CD1c-positive myeloid dendritic cell (primary cell): ENCODE data around the gene GSG1L.

ENCODE experiments used
- DNase-seq: peaks from one replicate; pipeline ENCODE4 v3.0.0-alpha.2; 2016; ENCODE audit errors: extremely low spot score

The GSG1L gene

GRCh38 chr16:27820646-27821345 lies 242.7 kb downstream of the GSG1L start:
- no peak for DNase-seq

- no peak for DNase-seq
These were observed 243.5 kb downstream of the GSG1L start for GRCh38 chr16:27819881-27820610.

DNA sequence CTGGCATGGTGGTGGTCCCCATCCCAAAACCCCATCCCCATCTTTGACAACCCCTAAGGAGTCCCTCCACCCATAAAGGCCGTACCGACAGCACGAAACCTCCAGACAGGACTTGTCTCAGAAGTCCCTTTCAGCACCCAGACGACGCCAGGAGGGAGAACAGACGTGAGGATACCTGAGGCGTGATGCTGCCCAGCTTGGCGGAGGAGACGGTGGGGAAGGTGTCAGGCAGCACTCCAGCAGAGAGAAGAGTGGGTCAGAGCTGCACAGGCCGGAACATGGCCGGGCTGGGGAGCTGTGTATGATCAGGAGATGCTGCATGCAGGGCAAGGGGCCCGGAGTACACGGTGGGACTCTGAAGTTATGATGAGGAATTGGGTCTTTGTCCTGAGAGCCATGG lies 244.2 kb downstream of the GSG1L start:
- DNase-seq: no peak

DNA sequence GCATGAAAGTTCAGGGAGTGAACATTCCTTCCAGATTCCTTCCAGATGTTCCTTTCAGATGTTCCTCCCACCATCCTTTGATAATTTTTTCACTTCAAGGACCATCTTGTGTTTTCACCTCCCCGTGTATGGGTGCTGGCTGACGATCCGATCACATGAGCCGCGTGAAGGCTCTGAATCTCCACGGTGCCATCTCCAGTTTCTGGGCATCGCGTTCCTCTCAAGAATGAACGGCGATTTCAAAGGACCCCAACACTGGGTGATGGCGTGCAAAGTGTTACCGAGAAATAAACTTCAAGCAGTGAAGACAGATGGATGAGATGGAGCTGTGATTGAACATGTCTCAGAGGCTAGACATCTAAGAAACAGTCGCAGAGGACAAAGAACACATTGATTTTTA lies 245.3 kb downstream of the GSG1L start:
- no peak for DNase-seq

DNA sequence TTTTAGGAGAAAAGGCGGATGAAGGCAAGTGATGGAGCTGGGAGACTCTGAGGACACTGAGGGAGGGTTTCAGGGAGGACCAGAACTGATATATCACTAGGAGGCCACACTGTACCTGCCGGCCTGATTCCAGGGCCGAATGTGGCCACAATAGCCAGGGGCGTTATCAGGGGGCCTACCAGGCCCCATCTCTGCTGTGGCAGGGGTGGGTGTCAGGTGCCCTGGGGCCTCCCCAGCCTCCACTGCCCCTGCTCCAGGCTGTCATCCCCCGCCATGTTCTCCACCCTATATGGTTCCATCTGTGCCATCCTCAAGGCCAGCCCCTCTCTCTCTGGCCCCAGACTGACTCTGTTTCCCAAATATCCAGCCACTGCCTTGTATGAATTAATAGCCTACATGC lies 246.5 kb downstream of the GSG1L start:
- DNase-seq: no peak

- no peak for DNase-seq
These were observed 247.0 kb downstream of the GSG1L start for GRCh38 chr16:27816561-27816960.

GRCh38 chr16:27813591-27813990 lies 249.9 kb downstream of the GSG1L start:
- DNase-seq: no peak

DNA sequence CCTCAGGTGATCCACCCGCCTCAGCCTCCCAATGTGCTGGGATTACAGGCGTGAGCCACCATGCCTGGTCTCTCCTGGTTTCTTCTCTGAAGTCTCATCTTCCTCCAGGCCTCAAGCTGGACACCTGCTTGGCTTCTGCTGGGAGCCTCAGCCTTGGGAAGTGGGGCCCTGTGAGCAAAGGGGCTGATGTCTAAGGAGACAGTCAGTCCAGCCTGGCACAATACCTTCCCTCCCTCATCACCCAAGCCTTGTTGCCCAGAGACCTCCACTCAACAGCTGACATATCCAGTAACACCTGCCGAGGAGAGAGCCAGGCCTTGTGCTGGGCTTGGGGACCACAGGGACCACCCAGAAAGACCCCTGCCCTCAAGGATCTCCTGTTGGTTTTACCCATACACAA lies 251.6 kb downstream of the GSG1L start:
- no peak for DNase-seq

DNA sequence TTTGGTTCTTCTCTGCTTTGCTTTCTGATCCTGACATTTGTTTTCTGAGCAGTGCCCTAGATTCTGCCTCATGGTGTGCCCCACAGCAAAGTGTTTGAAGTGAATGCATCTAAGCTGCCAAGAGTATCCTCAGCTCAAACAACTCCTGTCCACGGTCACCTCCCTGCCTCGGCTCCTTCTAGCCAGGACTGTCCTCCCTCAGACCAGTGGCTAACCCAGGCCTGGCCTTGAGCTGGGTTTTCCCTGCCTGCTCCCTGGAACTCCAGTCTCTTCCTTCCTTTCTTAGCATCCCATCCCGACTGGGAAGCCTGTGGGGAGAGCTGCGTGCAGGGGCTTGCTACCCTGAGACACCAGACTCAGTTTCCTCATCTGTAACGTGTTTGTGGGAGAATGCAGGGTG lies 256.5 kb downstream of the GSG1L start:
- no peak for DNase-seq

GRCh38 chr16:27806388-27806787 lies 257.1 kb downstream of the GSG1L start:
- no peak for DNase-seq

DNA sequence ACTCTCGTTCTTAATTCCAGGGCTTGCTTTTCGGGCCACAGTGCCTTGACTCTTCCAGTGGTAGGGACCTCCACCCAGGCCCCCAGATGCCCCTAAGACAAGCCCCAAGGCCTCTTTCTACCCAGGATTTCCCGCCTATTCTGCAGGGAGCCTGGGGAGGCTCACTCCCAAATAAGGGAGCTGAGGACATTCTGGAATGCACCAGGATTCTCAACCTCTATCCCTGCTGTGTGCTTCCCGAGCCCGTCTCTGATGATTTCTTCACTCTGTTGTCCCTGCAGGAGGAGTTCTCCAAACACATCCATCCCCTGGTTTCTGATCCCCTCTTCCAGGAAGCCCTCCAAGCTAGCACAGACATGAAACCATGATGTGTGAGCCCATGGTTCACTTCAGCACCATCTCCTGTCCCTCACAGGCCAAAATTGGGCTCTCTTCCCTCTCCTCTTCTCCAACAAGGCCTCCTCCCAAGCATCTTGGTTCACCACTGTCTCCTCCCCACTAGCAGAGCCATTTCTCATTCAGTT lies 257.6 kb downstream of the GSG1L start:
- no peak for DNase-seq

- no peak for DNase-seq
These were observed 259.6 kb downstream of the GSG1L start for GRCh38 chr16:27803775-27804549.

- no peak for DNase-seq
These were observed 260.7 kb downstream of the GSG1L start for GRCh38 chr16:27802664-27803439.

DNA sequence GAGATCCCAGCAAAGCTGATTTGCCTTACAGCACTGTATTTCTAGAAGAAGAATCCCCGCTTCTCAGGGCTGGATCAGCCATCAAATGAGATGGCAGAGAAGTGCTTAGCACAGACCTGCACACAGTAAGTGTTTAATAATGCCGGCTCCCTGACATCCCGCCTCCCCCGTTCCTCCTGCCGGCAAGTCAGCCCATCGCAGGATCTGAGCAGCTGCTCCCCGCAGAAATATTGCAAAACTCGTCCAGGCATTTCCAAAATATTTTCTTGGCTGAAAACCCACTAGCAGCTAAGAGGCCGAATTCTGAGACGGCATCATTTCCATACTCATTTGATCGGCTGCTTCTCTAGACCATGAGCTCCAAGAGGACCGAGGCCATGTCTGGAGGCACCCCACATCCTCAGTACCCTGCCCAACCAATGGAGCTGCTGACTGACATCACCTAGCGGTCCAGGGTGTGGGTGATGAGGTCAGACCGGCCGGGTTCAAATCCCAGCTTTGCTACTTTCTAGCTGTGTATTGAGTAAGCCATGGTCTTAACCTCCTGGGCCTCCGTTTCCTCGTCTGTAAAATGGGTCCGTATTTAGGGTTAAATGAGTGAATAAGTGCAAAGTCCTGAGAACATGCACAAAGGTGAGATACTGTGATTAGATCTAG lies 262.1 kb downstream of the GSG1L start:
- DNase-seq: no peak

DNA sequence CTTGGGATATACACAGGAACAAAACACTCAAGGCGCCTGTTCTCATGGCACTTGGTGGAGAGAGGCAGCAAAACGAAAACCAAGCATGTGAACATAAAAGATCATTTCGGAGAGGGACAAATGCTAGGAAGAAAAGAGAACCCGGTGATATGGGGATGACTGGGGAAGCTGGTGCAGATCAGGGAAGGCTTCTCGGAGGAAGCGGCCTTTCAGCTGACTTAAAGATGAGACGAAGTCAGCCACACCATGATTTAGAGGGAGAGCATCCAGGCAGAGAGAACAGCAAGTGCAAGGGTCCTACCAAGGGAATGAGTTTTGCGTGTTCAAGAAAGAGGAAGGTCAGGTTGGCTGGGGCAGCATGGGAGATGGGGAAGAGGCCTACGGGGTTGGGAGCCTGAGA lies 262.7 kb downstream of the GSG1L start:
- DNase-seq: no peak

GRCh38 chr16:27799896-27800295 lies 263.6 kb downstream of the GSG1L start:
- no peak for DNase-seq

DNA sequence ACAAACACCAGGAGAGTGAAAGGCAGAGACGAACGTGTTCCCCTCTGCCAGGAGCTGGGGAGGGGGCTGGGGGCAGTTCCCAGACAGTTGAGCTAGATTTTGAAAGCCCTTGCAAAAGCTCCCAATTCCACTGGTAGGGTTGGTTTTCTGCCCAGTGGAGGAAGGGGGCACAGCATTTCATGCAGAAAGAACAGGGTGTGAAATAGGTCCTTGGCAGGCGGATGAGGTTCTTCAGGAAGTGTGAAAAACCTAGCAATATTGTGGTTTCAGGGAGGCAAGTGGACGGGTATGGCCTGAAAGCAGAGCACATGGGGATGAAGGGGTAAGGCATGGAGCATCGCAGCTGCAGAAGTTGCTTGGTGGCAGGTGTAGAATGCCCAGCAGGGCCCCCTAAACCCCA lies 265.3 kb downstream of the GSG1L start:
- DNase-seq: no peak

DNA sequence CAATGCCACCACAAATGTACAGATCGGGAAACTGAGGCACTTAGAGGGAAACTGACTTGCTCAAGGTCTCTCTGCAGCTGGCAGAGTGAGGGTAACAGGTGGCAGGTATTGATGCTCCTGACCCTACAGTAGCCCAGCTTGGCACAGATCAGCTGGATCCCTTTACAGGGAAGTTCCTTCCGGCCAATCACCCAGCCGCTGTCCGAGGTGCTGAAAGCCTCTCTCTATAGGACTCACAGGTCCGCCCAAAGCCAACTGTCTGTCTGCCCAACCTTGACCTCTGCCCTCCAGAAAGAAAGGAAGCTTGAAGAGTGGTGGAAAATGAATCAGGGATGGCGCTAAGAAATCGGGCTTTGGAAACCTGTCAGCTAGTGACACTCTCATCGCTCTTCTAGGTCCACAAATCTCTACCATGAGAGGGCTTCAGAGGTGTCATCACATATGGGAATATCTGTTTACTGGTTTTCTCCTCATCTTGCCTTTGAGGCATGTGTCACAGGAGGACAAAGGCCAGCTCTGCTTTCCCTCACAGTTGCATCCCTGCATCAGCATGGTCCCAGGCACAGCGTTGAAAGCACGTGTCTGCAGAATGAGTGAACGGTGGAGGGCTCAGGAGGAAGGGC lies 267.4 kb downstream of the GSG1L start:
- DNase-seq: peak; percentile 45

- DNase-seq: no peak
These were observed 270.3 kb downstream of the GSG1L start for GRCh38 chr16:27793249-27793622.

DNA sequence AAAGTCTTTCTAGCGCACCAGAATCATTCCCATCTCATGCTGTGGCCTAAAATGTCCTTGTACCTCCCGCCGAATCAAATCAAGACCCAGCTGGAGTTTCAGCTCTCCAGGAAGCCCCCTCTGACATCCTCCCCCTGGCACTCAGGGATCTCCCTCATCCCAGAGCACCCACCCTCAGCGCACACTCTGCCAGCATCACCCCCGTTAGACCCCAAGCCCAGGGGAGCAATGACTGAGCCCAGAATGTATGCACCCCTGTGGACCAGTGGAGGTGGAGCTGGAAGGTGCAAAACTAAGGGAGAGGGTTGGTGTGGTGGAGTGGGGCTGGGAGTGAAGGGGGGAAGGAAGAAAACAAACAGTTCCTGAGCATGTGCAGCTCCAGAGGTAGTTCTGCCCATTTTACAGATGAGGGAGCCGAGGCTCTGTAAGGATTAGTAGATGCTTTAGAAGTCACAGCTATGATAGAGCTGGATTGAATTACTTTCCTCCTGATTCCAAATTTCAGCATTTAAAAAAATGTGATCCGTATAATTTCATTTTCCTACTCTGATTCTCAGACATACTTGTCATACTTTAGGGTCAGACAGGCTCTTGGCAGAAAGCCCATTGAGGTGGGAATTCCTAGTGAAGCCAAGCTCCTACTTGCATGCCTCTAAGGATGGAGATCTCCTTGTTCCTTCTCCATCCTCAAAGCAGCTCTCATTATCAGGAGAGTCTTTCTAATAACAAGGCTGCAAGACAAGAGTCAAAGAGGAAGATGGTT lies 270.8 kb downstream of the GSG1L start:
- no peak for DNase-seq
